SHP77 (cell line): Measurements from ENCODE around the gene CUL1.

Source experiments
- DNase-seq, 2 experiments: peaks; one replicate each; lab custom pipeline; 2025; lab: John Stamatoyannopoulos, UW

CUL1 gene

DNA sequence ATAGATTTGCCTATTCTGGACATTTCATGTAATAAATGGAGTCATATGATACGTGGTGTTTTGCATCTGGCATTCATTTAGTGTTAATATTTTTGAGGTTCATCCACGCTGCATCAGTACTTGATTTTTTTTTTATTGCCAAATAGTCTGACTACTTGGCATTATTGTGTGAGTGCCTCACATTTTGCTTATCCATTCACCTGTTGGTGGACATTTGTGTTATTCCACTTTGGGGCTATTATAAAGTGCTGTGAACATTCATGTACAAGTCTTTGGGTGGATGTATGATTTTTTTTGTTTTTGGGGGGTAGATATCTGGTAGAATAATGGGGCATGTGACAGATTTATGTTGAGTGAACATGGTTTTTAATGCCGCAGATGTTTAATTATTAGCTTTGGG lies 19.7 kb downstream of the CUL1 start:
- no peak for DNase-seq

DNA sequence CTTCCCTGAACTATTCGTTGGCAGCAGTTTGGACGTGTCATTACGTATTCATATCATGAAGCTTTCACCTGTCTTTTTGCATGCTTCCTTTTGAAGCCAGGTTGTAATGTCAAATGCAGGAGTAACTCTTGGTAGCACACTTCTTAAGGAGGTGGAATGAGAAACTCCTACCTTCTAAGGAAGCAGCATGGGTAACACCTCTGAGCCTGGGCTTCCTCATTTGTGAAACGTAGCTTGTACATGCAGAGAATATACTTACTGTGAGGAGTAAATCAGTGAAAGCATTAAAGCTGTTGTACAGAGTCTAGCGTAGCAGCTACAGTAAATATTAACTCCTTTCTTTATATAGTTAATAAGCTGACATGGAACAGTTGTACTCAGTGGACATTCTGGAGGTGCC lies 21.1 kb downstream of the CUL1 start:
- DNase-seq: no peak

DNA sequence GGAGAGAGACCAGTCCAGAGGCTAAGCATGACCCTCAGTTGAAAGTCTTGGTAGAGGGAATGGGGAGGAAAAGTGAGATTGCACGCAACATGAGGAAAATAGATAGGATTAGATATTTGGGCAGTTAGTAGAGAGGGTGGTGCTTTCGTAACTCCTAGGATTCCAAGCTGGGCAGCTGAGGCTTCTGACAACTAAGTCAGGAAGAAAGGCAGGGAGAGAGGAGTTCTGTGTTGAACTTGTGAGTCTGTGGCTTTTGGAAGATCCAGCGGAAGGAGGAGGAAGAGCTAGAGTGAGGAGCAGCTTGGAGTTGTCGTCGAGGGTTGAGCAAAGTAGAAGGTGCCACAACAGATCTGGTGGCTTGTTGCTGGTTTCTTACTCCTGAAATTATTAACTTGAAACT lies 21.8 kb downstream of the CUL1 start:
- no peak for DNase-seq

DNA sequence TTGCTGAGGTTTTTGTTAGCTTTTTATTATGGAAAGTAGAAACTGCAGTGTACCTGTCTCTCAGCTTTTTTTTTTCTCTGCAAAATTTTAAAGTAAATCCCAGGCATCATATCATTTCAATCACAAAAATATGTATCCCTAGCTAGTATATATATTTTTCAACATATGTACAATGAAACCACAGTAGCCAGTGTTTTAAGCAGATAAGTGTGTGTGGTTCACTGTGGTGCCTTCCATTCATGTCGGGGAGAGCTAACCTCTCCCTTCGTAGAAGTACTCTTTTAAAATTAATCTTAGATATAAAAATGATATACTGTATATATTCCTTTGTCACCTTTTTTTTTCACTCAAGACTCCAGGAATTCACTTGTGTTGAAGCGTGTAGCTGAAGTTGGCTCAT lies 22.7 kb downstream of the CUL1 start:
- DNase-seq: no peak

DNA sequence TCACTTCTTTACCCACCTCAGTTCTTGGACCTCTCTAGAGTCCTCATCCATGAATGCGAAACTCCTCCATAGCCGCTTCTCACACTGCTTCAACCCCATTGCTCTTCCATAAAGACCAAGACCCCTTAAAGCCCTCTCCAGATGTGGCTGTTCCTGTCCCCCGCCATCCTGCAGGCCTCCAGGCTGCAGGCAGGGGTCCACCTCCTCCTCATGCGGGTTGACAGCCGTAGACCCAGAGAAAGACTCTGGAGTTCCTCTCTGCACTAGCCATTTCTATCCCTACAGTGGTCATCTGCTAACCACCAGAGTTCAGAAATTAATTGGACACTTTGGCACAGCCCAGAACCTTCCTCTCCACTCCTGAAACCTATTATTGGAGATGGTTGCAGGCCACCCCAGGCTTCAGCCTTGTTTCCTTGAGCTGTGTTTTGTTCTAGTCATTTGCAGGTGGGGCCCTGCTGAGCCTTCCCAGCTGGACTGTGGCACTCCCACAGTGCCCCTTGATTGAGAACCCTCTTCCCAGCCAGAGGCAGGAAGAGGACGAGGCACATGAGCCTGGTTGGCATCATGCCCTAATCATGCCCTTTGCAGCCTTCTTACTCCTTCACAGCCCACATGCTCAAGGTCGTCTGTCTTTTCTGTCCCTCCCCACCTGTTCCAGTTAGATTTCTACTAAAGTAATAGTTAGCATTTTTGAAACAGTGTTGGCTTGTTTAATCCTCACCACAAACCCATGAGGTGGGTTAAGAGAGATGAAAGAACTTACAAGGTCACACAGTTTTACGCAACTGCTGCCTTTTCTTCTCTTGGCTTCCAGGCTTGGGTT lies 23.9 kb downstream of the CUL1 start:
- peak in 1 of 2 experiments; percentile 54 for DNase-seq

DNA sequence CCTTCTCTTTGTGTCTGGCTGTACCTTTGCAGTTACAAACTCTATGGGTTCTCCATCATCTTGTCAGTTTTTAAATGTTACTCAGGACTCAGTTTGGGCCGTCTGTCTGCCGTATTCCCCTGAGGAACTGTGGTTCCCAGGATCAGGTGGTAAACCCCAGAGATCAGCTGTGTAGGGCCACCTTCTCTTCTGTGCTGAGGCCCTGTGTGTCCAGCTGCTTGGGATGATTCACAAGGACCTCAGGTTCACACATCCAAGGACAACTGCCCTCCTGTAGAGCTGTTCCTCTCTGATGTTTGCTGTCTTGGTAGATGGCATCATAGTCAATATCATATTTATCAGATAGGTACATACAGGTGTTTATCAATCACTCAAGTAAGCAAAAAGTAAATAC lies 24.5 kb downstream of the CUL1 start:
- no peak for DNase-seq

DNA sequence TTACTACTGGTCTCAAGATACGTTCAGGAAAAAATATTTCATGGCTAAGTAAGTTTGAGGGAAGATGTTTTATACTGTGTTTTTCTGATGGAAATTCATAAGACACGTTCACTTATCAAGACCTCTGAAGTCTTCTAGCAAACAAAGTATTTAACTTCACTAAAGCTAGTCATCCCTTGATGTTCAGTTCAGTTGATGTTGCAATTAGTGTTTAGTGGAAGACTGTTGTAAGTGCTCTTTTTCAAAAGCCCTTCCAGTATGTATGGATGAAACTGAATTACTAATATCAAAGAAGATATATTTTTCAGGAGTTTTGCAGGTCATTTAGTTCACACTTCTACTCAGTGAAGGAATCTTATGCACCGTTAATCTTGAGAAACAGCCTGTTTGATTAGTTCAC lies 25.1 kb downstream of the CUL1 start:
- DNase-seq: no peak

DNA sequence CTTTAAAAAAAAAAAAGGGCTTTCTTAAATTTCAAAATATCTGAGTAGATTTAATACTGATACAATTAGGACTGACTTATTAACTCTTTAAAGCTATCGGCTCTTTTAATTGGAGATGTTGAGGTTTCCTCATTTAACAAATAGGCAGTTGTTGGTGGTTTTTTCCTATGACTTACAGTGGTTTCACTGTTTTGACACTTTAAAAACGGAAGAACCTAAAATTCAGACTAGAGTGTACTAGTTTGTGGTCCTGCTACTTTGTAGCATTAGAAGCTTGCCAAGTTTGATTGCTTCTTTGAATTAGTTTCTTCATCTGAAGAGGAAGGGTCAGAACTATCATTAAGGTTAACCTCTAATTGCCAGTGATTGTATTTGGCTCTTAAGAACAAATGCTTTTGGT lies 27.7 kb downstream of the CUL1 start:
- DNase-seq: no peak

DNA sequence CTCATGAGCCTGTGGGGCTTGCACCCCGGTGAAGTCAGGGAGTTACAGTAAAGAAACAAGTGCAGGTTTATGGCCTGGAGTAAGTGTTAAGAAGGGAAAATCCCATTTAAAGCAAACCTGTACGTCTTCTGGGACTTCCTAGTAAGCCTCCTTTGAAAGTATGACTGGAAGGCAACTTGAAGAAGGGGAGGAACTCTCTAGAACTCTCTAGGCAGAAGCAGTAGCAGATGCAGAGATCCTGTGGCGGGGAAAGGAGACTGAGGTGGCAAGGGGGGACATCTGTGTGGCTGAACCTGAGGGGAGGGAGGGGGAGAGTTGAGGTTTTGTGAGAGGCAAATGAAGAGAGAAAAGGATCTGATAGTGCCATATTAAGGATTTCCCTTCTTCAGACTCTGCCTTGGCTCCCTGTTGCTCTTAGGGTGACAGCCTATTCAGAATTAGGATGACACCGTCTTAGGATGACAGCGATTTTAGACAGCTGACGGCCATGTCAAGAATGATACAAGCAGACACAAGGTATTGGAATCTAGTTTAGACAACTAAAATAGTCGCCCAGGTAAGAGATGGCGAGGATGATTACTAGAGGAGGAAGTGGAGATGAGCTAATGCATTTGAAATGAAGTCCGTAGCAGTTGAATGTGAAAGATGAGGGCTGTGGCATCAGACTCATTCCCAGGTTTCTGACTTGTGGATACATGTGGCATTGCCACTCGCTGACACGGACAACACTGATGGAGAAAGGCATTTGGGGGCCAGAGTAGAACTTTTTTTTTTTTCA lies 29.0 kb downstream of the CUL1 start:
- DNase-seq: no peak

DNA sequence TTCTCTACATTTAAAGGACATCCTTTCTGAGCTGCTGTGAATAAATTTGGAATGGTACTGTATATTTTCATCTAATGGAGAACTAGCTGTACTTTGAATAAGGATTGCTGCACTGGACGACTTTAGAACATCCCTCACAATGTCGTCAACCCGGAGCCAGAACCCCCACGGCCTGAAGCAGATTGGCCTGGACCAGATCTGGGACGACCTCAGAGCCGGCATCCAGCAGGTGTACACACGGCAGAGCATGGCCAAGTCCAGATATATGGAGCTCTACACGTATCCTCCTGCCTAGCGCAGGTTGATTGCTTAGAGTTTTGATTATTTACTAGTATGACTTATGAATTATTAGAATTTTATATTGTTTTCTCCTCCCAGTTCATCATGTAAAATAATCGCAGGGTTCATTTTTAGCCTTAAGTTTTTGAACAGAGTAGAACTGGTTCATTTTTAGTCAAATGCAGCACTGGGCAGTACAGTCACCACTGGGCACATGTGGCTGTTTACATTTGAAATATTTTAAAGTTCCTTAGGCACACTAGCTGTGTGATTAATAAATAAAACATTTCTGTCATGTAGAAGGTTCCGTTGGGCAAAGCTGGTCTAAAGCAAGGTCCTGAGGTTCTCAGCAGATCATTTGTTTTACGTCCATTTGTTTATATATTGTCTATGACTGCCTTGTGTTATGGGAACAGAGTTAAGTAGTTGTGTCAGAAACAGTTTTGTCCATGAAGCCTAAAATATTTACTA lies 31.5 kb downstream of the CUL1 start:
- DNase-seq: no peak

DNA sequence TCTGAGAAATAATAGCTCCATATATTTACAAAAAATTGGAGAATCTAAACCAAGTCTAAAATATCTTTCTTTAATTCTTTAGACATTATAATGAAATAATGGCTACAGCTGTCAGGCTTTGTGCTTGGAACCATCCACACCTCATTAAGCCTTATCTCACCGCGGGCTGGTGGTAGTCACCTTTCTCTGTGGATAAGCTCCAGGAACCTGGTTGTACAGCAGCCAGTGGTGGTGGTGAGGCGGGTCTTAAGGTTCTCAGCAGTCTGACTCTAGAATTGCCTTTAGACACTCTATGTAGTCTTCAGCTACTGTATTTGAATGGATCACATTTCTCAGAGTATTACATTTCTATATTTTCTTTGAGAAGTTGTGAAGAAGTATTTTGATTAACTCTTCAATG lies 34.2 kb downstream of the CUL1 start:
- no peak for DNase-seq

DNA sequence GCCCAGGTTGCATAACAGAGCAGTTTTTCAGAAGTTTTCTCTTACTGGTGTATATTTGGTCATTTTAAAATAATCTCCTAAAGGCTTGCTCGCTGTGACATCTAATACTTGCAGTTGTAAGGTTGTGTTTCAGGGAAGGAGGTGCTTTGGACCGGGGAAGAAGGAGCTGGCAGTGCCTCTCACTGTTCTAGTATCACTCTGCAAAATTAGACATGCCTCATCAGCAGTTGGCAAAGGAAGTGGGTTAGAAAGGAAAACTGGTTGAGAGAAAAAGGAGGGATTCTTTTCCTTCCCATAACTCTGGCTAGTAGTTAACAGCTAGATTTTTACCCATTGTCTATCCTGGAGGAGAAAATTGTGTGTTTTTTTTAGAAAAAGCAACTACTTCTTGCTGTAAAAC lies 34.8 kb downstream of the CUL1 start:
- DNase-seq: no peak

DNA sequence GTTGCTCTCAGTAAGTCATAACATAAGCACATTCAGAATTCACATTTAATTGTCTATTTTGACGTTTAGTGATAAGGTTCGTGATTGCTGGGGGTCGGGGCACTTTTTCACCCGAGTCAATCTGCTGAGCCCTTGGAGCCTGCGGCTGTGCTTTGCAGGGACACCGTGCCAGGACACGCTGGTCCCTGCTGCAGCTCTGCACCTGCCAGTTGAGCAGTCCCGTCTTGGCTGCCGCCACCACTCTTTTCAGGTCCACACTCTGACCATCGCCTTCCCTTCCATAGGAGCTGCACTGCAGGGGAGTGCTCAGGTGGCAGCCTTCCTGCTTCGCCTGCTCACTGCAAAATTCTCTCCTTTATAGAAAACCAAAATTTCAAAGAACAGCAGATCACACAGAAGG lies 36.4 kb downstream of the CUL1 start:
- DNase-seq: no peak

DNA sequence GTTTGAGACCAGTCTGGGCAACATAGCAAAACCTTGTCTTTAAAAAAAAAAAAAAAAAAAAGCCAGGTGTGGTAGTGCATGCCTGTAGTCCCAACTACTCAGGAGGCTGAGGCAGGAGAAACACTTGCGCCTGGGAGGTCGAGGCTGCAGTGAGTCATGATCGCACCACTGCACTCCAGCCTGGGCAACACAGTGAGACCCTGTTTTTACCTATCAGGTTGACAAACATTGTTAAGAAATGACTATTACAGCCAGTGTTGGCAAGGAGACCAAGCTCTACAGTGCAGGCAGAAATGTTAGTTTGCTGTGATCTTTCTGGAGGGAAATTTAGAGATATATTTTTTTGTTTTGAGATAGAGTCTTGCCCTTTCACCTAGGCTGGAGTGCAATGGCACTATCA lies 37.3 kb downstream of the CUL1 start:
- no peak for DNase-seq

DNA sequence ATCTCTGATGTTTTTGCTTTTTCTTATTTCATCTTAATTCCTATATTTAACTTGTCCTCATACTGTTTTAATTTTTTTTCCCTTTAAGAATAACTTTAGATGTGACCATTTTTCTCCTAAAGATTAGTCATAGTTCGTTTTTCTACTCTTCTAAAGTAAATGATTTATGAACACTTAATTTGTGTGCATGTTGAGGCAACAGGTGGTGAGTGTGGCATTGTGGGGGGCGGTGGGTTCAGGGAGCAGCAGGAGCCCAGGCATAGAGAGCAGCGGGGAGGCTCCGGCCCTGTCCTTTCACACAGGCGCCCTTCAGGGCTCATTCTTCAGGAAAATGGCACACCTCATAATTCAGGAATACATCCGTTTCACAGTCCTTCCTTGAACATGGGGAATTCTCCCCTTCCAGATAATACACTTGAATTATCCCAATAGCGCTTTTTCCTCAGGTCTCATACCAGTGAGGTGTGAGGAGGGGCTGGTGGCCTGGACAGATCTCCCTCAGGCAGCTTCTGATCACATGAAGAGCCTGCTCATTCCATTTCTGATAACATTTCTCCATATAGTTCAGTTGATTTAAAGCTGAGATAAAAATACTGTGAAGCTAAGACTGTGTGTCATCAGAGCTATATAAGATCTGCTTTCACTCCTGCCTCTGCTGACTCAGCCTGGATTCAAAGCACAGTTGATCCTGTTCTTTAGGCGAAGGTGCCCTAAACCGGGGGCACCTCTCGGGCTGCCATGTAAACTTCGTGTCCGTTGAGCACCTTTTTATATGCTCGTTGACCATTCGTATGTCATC lies 40.2 kb downstream of the CUL1 start:
- no peak for DNase-seq

DNA sequence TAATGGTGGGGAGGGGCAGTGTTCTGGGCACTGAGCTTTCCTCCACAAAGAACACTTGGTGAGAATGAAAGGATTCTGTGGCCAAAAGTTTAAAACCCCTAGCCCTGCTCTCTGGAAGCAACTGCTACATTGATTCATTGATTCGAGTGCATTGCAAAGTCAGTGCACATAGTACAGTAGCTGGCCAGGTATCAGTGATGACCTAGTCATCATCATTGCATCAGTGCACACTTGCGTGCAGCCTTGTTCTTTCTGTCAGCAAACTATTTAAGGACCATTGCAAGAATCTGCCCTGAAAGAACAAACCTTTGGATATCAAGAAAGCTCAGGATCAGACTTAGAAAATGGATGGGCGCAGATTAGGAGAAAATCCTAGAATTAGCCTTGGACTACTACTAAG lies 47.4 kb downstream of the CUL1 start:
- DNase-seq: no peak

DNA sequence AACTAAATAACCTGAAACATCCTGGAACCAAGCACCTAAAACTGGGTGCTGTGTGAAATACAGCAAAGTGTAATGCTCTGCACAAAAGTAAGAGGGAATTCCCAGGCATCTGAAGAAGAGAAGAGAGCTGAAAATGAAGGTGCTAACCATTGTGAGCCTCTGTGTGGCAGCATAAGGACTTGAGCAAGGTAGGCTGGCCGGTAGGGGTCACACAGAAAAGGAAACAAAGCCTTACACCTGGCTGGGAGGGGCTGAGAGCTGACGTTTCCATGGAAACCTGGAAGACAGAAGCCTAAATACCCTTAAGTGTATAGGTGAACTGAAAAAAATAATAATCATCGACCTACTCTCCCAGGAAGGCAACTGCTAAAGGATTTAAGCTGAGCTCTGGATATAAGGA lies 48.6 kb downstream of the CUL1 start:
- no peak for DNase-seq

DNA sequence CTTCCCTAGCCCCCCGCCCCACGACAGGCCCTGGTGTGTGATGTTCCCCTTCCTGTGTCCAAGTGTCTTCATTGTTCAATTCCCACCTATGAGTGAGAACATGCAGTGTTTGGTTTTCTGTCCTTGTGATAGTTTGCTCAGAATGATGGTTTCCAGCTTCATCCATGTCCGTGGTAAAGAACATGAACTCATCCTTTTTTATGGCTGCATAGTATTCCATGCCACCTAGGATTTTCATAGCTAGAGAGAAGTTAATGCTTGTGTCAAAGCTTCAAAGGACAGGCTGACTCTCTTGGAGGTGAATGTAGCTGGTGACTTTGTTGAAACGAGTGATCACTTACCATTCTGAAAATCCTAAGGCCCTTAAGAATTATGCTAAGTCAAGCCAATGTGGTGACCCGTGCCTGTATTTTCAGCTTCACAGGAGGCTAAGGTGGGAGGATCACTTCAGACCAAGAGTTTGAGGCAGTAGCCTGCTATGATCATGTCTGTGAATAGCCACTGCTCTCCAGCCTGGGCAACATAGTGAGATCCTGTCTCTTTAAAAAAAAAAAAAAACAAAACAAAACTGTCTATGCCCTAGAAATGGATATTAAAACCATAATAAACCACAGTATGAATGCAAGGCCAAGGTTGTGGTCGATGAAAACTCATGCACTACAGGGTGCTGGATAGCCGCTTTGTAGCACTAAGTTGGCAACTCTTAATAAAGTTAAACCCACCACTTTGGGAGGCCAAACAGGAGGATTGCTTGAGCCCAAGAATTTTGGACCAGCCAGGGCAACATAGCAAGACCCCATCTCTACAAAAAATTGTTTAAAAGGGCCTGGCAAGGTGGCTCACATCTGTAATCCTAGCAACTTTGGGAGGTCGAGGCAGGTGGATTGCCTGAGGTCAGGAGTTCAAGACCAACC lies 52.0 kb downstream of the CUL1 start:
- DNase-seq: no peak

DNA sequence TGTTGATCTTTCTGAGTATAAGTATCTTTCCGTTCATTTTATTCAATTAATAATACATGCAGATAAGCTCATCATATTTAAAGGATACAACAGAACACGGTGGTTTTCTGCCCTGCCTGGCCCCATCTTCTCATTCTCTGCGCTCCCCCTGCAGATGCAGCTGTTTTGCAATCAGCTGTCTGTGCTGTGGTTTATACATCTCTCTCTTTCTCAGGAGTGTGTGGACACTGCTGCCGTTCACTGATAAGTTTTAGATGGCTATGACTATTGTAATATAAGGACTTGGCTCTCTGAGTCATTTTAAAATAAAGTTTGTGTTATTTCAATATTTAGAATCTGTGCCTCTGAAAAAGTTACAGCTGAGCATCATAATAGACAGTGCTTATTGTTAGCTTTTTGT lies 54.5 kb downstream of the CUL1 start:
- DNase-seq: no peak

DNA sequence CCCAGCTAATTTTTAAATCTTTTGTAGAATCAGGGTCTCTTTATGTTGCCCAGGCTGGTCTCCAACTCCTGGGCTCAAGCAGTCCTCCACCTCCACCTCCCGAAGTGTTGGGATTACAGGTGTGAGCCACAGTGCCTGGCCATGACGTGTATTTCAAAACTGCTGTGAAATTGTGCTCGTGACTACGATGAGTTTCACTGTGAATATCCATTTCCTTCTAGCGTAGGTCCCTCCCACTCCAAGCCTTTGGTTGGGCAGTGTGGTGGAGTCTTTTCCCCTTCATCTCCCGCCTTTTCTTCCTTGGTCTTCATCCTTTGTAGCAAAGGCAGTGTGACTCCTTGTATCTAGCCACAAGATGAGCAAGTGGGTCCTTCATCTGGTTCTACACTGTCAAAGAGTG lies 56.2 kb downstream of the CUL1 start:
- DNase-seq: no peak
